KMS-11 (cell line): ENCODE results near the gene CD320.
"Not testable (repeated sequence)": the region's sequence is repeated elsewhere in the genome, so short reads cannot be mapped to it uniquely, and the experiment has no call there.

Source experiments
- H2AFZ ChIP-seq: fragments of 200-600 bp; sonication (generic); 2 replicates; pipeline ENCODE4 v1.6.1; 2016; ENCODE audit warnings: antibody characterized with exemption, mixed run types, low read depth
- H3K27ac ChIP-seq: fragments of 200-600 bp; sonication (generic); 2 replicates; pipeline ENCODE4 v1.6.1; 2016; ENCODE audit warnings: mild to moderate bottlenecking, mixed run types
- H3K27me3 ChIP-seq: fragments of 200-600 bp; sonication (generic); 2 replicates; pipeline ENCODE4 v1.6.1; 2017; ENCODE audit warnings: mild to moderate bottlenecking, low read depth, mixed run types, moderate library complexity; ENCODE audit not compliant: insufficient read depth
- H3K36me3 ChIP-seq: fragments of 200-600 bp; sonication (generic); 2 replicates; pipeline ENCODE4 v1.6.1; 2017; ENCODE audit warnings: mild to moderate bottlenecking, mixed run types; ENCODE audit not compliant: insufficient read depth
- H3K4me1 ChIP-seq: fragments of 200-600 bp; sonication (generic); 2 replicates; pipeline ENCODE4 v1.6.1; 2016; ENCODE audit warnings: mild to moderate bottlenecking, low read depth, mixed run types; ENCODE audit not compliant: poor library complexity, severe bottlenecking
- H3K4me2 ChIP-seq: fragments of 200-600 bp; sonication (generic); 2 replicates; pipeline ENCODE4 v1.7.0; 2016; ENCODE audit warnings: mild to moderate bottlenecking, mixed run types
- H3K4me3 ChIP-seq: fragments of 200-600 bp; sonication (generic); IDR thresholded peaks from 2 replicates; pipeline ENCODE4 v1.6.1; 2017; ENCODE audit warnings: low read depth, low read length, mixed read lengths; ENCODE audit not compliant: insufficient read depth
- H3K79me2 ChIP-seq: fragments of 200-600 bp; sonication (generic); 2 replicates; pipeline ENCODE4 v1.6.1; 2016; ENCODE audit warnings: low read depth, mixed run types; ENCODE audit not compliant: insufficient read depth
- H3K9ac ChIP-seq: fragments of 200-600 bp; sonication (generic); 2 replicates; pipeline ENCODE4 v1.6.1; 2016; ENCODE audit warnings: mild to moderate bottlenecking, mixed run types
- H4K20me1 ChIP-seq: fragments of 200-600 bp; sonication (generic); 2 replicates; pipeline ENCODE4 v1.6.1; 2016; ENCODE audit warnings: mild to moderate bottlenecking, mixed run types; ENCODE audit not compliant: insufficient read depth
- CTCF ChIP-seq: fragments of 200-600 bp; sonication (generic); conservative IDR thresholded peaks from 2 replicates; pipeline ENCODE4 v1.6.1; 2017; ENCODE audit warnings: low read depth, mild to moderate bottlenecking, antibody characterized with exemption, low read length, moderate library complexity, mixed read lengths

CD320 gene

GRCh38 chr19:8304841-8305621 lies 3.1 kb downstream of the CD320 start:
- Histone ChIP-seq H2AFZ (no peak overlapping the region), H3K36me3 (no peaks in the 10 kb centered on the region), H4K20me1 (no peaks in the 10 kb centered on the region), H3K79me2 (peaks cover 40% of the 10 kb centered on the region), H3K27me3 (no peaks in the 10 kb centered on the region), H3K27ac (no peak overlapping the region), H3K4me3 (no peak overlapping the region), H3K9ac (no peak overlapping the region), H3K4me1 (peaks cover 15% of the 10 kb centered on the region), H3K4me2 (no peak overlapping the region)
- no peak for TF ChIP-seq CTCF

GRCh38 chr19:8302734-8303133 lies 5.4 kb downstream of the CD320 start:
- no peak overlapping the region for H2AFZ ChIP-seq
- H3K9ac ChIP-seq, result no peak overlapping the region
- H3K4me2 ChIP-seq, result no peak overlapping the region
- no peak for TF ChIP-seq CTCF
- H4K20me1 ChIP-seq, result no peaks in the 10 kb centered on the region
- H3K27me3 ChIP-seq, result no peaks in the 10 kb centered on the region
- no peak overlapping the region for H3K4me3 ChIP-seq
- no peak overlapping the region for H3K27ac ChIP-seq
- H3K79me2 ChIP-seq, result peaks cover 35% of the 10 kb centered on the region
- no peaks in the 10 kb centered on the region for H3K36me3 ChIP-seq
- peaks cover 15% of the 10 kb centered on the region for H3K4me1 ChIP-seq

GRCh38 chr19:8302357-8302691 lies 5.8 kb downstream of the CD320 start:
- no peaks in the 10 kb centered on the region for H4K20me1 ChIP-seq
- peaks cover 15% of the 10 kb centered on the region for H3K4me1 ChIP-seq

GRCh38 chr19:8291337-8291736 lies 16.8 kb downstream of the CD320 start:
- H3K4me1 ChIP-seq, H2AFZ ChIP-seq, H3K79me2 ChIP-seq, H4K20me1 ChIP-seq, H3K4me2 ChIP-seq, H3K27me3 ChIP-seq, H3K9ac ChIP-seq, H3K27ac ChIP-seq, H3K4me3 ChIP-seq, H3K36me3 ChIP-seq: not testable (repeated sequence)

More at GRCh38 chr19:8302357-8302691, 5.8 kb downstream of the CD320 start:
- Histone ChIP-seq H3K4me2 (no peak overlapping the region), H3K79me2 (peaks cover 31% of the 10 kb centered on the region), H3K9ac (no peak overlapping the region), H3K4me3 (no peak overlapping the region), H3K27me3 (no peaks in the 10 kb centered on the region), H2AFZ (no peak overlapping the region), H3K36me3 (no peaks in the 10 kb centered on the region), H3K27ac (no peak overlapping the region)
- TF ChIP-seq CTCF, result no peak

GRCh38 chr19:8276508-8276907 lies 31.6 kb downstream of the CD320 start:
- H3K4me1 ChIP-seq, H3K79me2 ChIP-seq, H2AFZ ChIP-seq, H3K4me2 ChIP-seq, H3K27ac ChIP-seq, H3K4me3 ChIP-seq, H4K20me1 ChIP-seq, H3K27me3 ChIP-seq, H3K9ac ChIP-seq, H3K36me3 ChIP-seq: not testable (repeated sequence)
